K562 (cell line): ENCODE measurements around the gene SLC17A9. TPM values are rescaled to one million over a fixed set of nuclear protein-coding genes. Genes with fewer than 3 reads are reported as not detected.
A peak's percentile ranks its signal among the peaks of the same experiment; 100 is the strongest.

ENCODE experiments used
- BCOR ChIP-seq: fragments of 450-650 bp; IDR thresholded peaks from 2 replicates; pipeline ENCODE4 v1.6.1; 2016
- BRF2 ChIP-seq: IDR thresholded peaks from 3 replicates; pipeline ENCODE4 v1.6.1; 2011; ENCODE audit warnings: borderline replicate concordance, mild to moderate bottlenecking; ENCODE audit not compliant: insufficient read length, insufficient read depth
- CBX8 ChIP-seq: fragments of 200-600 bp; sonication (generic); IDR thresholded peaks from 2 replicates; pipeline ENCODE4 v1.6.1; 2012; ENCODE audit warnings: borderline replicate concordance, mixed run types, low read depth, mild to moderate bottlenecking, moderate library complexity, mixed read lengths, low read length, control low read depth, inconsistent platforms; ENCODE audit not compliant: poor library complexity, severe bottlenecking; ENCODE audit errors: extremely low read depth
- DMBX1 ChIP-seq: fragments of 250-450 bp; sonication (Bioruptor Pico); IDR thresholded peaks from 2 replicates; pipeline ENCODE4 v1.8.0; 2022; ENCODE audit warnings: inconsistent platforms, mild to moderate bottlenecking, moderate library complexity, borderline replicate concordance
- DNMT1 ChIP-seq: fragments of 450-650 bp; IDR thresholded peaks from 2 replicates; pipeline ENCODE4 v1.6.1; 2016; ENCODE audit warnings: antibody characterized with exemption, mild to moderate bottlenecking
- FOXA3 ChIP-seq, 2 experiments: fragments of 450-650 bp in 1 of 2; sonication (generic) in 1 of 2; formaldehyde crosslinking; IDR thresholded peaks in 1 of 2; conservative IDR thresholded peaks in 1 of 2; 2 replicates each; pipeline versions ENCODE4 v1.4.0 to v1.8.0; 2020 to 2022; ENCODE audit warnings: mild to moderate bottlenecking in 2 of 2, missing genetic modification reagents in 1 of 2
- FOXK1 ChIP-seq: sonication (generic); formaldehyde crosslinking; IDR thresholded peaks from 2 replicates; pipeline ENCODE4 v1.8.0; 2022; ENCODE audit warnings: missing genetic modification reagents, mild to moderate bottlenecking, borderline replicate concordance
- HNRNPLL ChIP-seq: fragments of 200-400 bp; formaldehyde crosslinking; IDR thresholded peaks from 2 replicates; pipeline ENCODE4 v1.6.1; 2017; ENCODE audit warnings: low read length, low read depth, mild to moderate bottlenecking; ENCODE audit not compliant: poor library complexity, severe bottlenecking
- MBD2 ChIP-seq: sonication (generic); IDR thresholded peaks from 2 replicates; pipeline ENCODE4 v1.6.1; 2016; ENCODE audit warnings: low read depth, borderline replicate concordance
- MLLT1 ChIP-seq, 2 experiments: fragments of 450-650 bp; IDR thresholded peaks; 2 replicates each; pipeline ENCODE4 v1.6.1; 2016
- NELFE ChIP-seq: IDR thresholded peaks from 2 replicates; pipeline ENCODE4 v1.6.1; 2011; ENCODE audit warnings: mild to moderate bottlenecking; ENCODE audit not compliant: insufficient read depth, insufficient read length
- PHF20 ChIP-seq: fragments of 450-650 bp; IDR thresholded peaks from 2 replicates; pipeline ENCODE4 v1.6.1; 2018; ENCODE audit not compliant: partially characterized antibody
- TAF9B ChIP-seq: fragments of 450-650 bp; IDR thresholded peaks from 2 replicates; pipeline ENCODE4 v1.6.1; 2018; ENCODE audit warnings: mild to moderate bottlenecking; ENCODE audit not compliant: partially characterized antibody
- TBP ChIP-seq: optimal IDR thresholded peaks from 2 replicates; pipeline ENCODE3; 2011; ENCODE audit warnings: low read depth, low read length, improper control_type of control experiment
- TSHZ1 ChIP-seq: fragments of 250-450 bp; sonication (Bioruptor Pico); IDR thresholded peaks from 2 replicates; pipeline ENCODE4 v1.4.0; 2020; ENCODE audit warnings: mild to moderate bottlenecking, moderate library complexity
- U2AF1 ChIP-seq: fragments of 200-400 bp; formaldehyde crosslinking; optimal IDR thresholded peaks from 2 replicates; pipeline ENCODE3; 2017; ENCODE audit warnings: mild to moderate bottlenecking, low read depth, low read length, moderate library complexity
- YBX1 ChIP-seq: fragments of 450-650 bp; IDR thresholded peaks from 2 replicates; pipeline ENCODE4 v1.7.1; 2016; ENCODE audit warnings: mild to moderate bottlenecking
- ZNF134 ChIP-seq: fragments of 250-450 bp; sonication (Bioruptor Pico); conservative IDR thresholded peaks from 2 replicates; pipeline ENCODE4 v1.4.0; 2020
- ZNF512 ChIP-seq: IDR thresholded peaks from 2 replicates; pipeline ENCODE4 v1.6.1; 2016; ENCODE audit warnings: missing genetic modification characterization, missing compliant biosample characterization
- ZNF583 ChIP-seq: fragments of 250-450 bp; sonication (Bioruptor Pico); IDR thresholded peaks from 2 replicates; pipeline ENCODE4 v1.4.0; 2020
- polyA plus RNA-seq, 8 experiments: library from polyadenylated mRNA; depleted of rRNA in 4 of 8; stranded (reverse) in 5 of 8; unstranded in 3 of 8; fragments of >200 nt; fragmentation: Nextera tagmentation in 2 of 8; fragmentation: Illumina TruSeq in 1 of 8; extraction: Ambion mirVana in 2 of 8; extraction: Trizol in 1 of 8; gene quantifications; 2 replicates each; pipeline versions ENCODE4 v1.2.1 to v1.2.3, GENCODE V29; 2011 to 2014; ENCODE audit warnings: inconsistent platforms in 1 of 8, missing spikeins in 1 of 8
- total RNA-seq, 7 experiments: library from RNA; depleted of rRNA in 6 of 7; stranded (reverse); fragments of >200 nt in 6 of 7; fragmentation: Illumina TruSeq in 2 of 7; extraction: Trizol in 2 of 7; gene quantifications; 2 replicates each; pipeline versions ENCODE4 v1.2.1 to v1.2.3, GENCODE V29; 2011 to 2021; ENCODE audit warnings: low replicate concordance in 1 of 7

SLC17A9 gene
- total and polyA plus RNA-seq, 9 of the 15 experiments (the other 6 are each of a cell fraction or from before 2014, with no cell fraction given): 0.04 to 0.31 TPM; not detected in 7

GRCh38 chr20:62925420-62926228 lies 26.9 kb upstream of the SLC17A9 start (continued):
- no peak for TF ChIP-seq DNMT1
- TF ChIP-seq ZNF134: no peak
- peak; percentile 11; the same call in 1 of the 2 replicates for TF ChIP-seq BCOR
- TF ChIP-seq DMBX1 (CRISPR knock-in tag): no peak
- peak in 1 of 2 experiments; percentile 18; a peak in 1 of 4 replicates for TF ChIP-seq MLLT1 (IDR thresholded peaks at IDR 0.05)
- no peak for TF ChIP-seq FOXA3 (CRISPR knock-in tag; conservative IDR thresholded peaks at IDR 0.05 in 1 of 2, IDR thresholded peaks at IDR 0.05 in 1 of 2)
- TF ChIP-seq NELFE: no peak
- no peak for TF ChIP-seq FOXK1 (CRISPR knock-in tag)
- TF ChIP-seq CBX8: no peak
- no peak for TF ChIP-seq PHF20
- TF ChIP-seq U2AF1: no peak
- TF ChIP-seq HNRNPLL: no peak
- no peak for TF ChIP-seq YBX1
- no peak for TF ChIP-seq MBD2
- TF ChIP-seq ZNF583 (CRISPR knock-in tag): no peak
- TF ChIP-seq BRF2: no peak
- no peak for TF ChIP-seq ZNF512
- no peak for TF ChIP-seq TSHZ1 (CRISPR knock-in tag)
- no peak for TF ChIP-seq TAF9B
- TF ChIP-seq TBP: peak; percentile 21
